DMS53 treated with DMSO at 0.1 percent for 48 hours (cell line): ENCODE data around the gene MIER1.
A peak's percentile ranks its signal among the peaks of the same experiment; 100 is the strongest.
"Not testable (repeated sequence)": the region's sequence is repeated elsewhere in the genome, so short reads cannot be mapped to it uniquely, and the experiment has no call there.

ENCODE experiments used
- DNase-seq: peaks from one replicate; lab custom pipeline; 2025; ENCODE audit not compliant: unreplicated experiment; lab: John Stamatoyannopoulos, UW

The MIER1 gene

DNA sequence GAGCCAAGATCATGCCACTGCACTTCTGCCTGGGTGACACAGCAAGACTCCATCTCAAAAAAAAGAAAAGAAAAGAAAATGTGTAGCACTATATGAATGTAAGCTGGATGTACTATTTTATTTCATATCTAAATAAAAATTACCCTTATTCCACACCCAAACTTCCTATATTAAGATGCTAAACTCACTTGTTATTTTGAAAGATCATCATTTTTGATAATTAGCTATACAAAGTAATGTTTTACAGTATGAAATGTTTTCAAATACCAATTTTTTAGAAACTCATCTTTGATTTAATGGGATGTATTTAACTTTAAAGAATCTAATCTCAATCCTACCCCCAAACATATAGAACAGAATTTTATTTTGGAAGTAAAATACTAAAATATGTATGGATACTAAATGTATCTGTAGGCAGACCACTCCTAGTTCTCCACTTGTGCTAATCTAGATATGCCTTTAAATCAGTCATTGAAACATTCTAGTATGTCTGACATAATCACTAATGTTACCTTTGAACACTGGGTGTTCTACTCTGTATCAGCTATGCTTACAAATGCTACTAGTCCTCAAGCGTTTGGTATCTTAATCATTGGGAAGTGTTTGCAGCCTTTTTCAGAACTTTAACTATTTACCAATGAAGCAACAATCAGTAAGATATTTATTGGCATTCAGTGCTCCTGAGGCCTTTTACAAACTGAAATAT is 12.9 kb downstream of the MIER1 start:
- DNase-seq, result no peak

DNA sequence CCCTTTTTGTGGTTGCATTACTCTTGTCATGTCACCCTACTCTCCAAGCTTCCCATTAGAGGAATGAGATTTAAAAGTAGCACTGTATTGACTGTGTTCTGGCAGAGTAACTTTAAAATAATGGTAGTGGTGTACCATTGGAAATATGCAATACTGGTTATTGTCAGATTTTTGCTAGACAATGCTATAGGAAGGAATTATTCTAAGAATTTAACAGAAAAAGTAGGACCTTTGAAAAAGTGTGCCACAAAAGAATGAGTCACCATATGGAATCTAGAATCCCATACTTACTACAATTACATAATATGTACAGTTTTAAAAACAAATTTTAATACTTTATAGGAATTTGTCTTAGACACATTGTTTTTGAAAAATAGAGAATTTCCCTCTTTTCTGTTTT is 13.8 kb downstream of the MIER1 start:
- DNase-seq, result no peak

DNA sequence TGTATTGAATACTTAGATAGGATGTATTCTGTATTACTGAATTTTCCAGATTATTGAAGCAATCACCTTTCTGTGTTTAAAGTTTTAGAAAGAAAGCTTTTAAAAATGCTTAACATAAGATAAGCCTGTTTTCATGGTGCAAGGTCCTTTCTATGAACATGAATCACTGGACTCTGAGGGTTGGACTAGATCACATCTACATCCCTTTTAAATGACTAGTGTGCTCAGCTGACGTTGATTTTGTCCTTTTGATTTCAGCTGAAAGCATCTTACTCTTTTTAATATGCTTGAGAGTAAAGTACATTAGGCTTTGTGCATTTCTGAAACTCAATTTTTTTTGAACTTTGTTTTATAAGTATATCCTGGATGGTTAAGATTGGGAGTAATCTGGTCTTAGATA is 16.2 kb downstream of the MIER1 start:
- no peak for DNase-seq

DNA sequence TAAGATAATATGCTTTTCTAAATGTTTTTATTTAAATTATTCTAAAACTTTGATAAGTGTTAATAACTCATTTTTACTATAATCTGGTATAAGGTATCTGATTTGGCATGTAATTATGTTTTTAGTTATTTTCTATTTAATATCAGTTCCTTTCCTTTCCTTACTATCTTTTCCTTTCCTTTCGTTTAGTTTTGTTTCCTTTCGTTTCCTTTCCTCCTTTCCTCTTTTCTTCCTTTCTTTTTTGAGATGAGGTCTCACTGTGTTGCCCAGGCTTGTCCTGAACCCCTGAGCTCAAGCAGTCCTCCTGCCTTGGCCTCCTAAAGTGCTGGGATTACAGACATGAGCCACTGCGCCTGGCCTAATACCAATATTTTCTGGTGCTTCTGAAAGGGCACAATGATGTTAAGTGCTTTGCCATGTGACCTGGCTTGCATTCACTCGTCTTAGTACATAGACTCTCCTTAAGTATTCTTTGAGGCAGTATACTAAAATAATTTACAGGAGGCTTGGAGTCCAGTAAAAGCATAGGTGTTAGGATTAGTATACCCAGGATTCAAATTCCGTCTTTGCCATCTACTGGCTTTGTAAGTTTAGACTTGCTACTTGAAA is 18.7 kb downstream of the MIER1 start:
- DNase-seq, result no peak

- peak; percentile 62 for DNase-seq
These were observed 19.8 kb downstream of the MIER1 start for GRCh38 chr1:66944330-66945274.

- DNase-seq, result no peak
These were observed 20.5 kb downstream of the MIER1 start for GRCh38 chr1:66945316-66945715.

- DNase-seq, result no peak
These were observed 22.5 kb downstream of the MIER1 start for GRCh38 chr1:66947267-66947666.

GRCh38 chr1:66951513-66951912 is 26.7 kb downstream of the MIER1 start:
- DNase-seq, result no peak

DNA sequence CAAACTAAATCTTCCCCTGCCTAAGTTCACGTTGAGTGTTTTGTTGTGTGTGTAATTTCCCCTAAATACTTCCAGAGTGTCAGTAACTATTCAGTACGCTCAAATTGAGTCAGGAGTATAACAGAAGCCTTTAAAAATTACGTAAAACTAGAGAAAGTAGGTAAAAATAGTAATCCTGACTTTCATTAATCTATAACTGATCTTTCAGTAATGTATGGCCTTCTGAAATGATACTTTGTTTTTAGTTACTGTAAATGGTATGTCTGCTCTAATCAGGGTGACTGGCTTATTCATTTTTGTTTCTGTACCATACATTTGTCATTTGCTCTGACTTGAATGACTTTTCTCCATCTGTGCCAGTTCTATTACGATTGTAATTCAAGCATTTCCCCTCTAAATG is 29.4 kb downstream of the MIER1 start:
- no peak for DNase-seq

DNA sequence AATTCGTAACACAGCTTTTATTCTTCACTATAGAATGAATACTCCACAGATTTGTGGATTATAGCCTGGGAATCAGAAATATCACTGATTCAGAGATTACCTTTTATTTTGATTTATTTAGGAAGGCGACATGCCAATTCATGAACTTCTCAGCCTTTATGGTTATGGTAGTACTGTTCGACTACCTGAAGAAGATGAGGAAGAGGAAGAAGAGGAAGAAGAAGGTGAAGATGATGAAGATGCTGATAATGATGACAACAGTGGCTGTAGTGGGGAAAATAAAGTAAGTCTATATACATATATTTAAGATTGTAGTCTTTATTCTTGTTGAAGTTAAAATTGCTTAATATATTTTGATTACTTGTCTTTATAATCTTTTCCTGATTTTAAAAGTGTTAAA is 33.1 kb downstream of the MIER1 start:
- no peak for DNase-seq

- DNase-seq, result not testable (repeated sequence)
These were observed 41.5 kb downstream of the MIER1 start for GRCh38 chr1:66966188-66966873.

GRCh38 chr1:66968574-66968973 is 43.8 kb downstream of the MIER1 start:
- no peak for DNase-seq

DNA sequence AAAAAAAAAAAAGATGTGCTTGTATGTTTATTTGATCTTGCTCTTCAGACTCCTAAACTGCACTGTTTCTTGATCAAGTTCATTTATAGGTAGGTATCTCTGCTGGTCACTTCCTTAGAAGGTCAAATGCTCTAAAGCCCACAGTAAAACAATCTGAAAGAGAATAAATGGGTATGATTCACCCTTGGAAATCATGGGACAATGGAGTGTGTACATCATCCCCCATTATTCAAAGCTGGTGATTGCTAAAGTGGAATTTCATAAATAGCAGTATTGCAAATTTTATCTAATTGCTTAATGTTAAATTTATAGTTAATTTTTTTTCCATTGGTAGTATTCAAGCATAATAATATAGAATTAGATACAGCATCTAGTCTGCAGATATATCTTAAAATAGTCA is 53.4 kb downstream of the MIER1 start:
- DNase-seq, result no peak

DNA sequence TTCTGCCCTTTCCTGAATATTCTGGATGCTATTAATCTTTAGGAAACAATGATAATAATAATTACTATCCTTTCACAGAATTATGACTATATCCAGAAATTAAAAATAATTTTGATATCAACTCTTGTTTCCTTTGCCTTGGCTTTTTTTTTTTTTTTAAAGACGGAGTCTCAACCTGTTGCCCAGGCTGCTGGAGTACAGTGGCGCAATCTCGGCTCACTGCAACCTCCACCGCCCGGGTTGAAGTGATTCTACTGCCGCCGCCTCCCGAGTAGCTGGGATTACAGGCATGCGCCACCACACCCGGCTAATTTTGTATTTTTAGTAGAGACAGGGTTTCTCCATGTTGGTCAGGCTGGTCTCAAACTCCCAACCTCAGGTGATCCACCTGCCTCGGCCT is 54.8 kb downstream of the MIER1 start:
- not testable (repeated sequence) for DNase-seq

- DNase-seq, result peak; percentile 82
These were observed 56.1 kb downstream of the MIER1 start for GRCh38 chr1:66980745-66981367.

DNA sequence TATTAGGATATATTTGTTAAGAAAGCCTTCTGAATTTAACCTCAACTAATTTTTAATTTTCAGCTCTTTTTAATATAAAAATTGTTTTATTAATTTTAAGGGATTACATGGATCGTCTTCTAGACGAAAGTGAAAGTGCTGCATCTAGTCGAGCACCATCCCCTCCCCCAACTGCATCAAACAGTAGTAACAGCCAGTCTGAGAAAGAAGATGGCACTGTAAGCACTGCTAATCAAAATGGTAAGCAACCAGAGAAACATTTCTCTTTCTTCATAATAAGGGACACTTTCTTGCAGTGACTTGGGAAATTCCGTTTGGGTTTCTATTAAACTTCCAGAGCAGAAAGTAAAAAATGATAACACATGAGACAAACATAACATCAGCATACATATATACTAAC is 56.9 kb downstream of the MIER1 start:
- DNase-seq, result peak; percentile 27

DNA sequence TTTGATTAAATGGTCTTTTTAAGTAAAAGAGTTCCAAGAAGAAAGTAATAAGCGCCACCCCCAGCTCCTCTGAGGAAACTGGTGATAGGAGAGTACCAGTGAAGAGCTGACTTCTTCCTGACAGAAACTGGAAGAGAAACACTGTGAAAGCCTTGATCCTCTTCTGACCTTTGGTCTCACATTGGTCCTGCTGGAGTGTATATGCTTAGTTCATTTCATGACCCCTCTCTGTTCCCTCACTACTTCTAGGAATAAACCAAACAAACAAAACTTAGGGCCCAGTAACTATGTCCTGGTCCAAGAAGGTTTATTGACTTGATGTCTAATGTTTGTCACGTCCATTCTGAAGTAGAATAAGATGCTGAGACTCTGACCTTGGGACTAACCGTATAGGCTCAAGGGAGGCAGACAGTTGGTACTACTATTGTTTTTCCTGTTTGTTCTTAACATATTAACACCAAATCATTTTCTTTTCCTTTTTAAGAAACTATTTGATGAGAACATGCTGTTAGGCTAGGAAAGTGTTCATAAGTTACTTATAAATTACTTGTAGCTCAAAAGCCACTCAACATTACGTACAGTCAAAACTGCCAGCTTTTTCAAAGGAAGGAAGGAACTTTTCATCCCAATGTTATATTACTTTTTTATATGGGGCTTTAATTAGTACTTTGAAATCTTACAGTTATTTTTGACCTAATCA is 57.9 kb downstream of the MIER1 start:
- no peak for DNase-seq

DNA sequence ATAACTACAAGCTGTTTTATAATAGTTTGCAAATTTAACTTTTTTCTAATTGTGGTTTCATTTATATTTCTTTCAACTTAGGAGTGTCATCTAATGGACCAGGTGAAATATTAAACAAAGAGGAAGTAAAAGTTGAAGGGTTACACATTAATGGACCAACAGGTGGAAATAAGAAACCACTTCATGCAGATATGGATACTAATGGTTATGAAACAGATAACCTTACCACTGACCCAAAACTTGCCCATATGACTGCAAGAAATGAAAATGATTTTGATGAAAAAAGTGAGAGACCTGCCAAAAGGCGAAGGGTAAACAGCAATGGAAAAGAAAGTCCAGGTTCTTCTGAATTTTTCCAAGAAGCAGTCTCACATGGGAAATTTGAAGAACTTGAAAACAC is 59.7 kb downstream of the MIER1 start:
- peak; percentile 18 for DNase-seq

DNA sequence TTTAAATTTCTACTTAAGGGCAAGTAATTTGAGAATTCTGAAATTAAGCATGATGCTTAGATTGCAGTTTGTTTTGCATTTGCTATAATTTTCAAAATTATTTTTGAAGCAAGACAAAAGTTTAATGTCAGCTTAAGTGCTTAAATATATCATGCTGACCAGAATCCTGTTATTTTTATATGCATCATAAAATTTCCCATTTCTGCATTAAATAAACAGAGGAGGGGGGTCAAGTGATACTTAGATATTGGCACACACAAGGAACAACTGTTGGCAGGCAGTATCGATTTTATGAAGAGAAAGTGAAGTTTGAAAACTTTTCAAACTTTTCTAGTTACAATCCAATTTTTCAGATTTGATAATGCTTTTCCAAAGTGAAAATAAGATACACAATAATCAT is 61.0 kb downstream of the MIER1 start:
- no peak for DNase-seq

DNA sequence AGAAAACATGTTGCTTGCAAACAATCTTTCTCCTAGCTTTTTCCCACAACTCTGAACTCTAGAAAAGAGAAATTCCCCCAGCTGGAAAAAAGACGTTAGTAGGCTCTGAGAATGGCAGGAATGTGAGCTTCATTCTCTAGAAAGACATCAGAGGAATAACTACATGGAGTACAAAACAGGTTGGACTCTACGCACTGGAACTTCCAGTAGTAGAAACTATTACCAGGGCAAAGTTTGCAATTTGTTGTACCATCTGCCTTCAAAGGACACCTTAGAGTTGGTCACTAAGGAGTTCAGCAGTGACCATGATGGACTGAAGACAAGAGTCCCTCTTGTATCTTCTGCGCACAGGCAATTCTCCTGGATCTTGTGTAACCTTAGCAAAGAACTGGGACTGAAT is 68.3 kb downstream of the MIER1 start:
- DNase-seq, result no peak
